NCI-H187 (cell line): Measurements from ENCODE around the gene PPIB.
A peak's percentile ranks its signal among the peaks of the same experiment; 100 is the strongest.

Experiments used
- DNase-seq, 2 experiments: peaks; one replicate each; lab custom pipeline; 2025; lab: John Stamatoyannopoulos, UW

PPIB gene

GRCh38 chr15:64162869-64163658, at the start of gene PPIB:
TSS of gene PPIB (minus strand) at chr15:64163022. CDS start at chr15:64162986, 36 bp downstream.
- DNase-seq: peak; percentile 55 to 83

- no peak for DNase-seq
Observed at GRCh38 chr15:64211696-64212095, 48.9 kb upstream of the PPIB start.

GRCh38 chr15:64210371-64210770, 47.5 kb upstream of the PPIB start:
- no peak for DNase-seq

- DNase-seq: no peak
Observed at GRCh38 chr15:64209680-64210334, 47.0 kb upstream of the PPIB start.

DNA sequence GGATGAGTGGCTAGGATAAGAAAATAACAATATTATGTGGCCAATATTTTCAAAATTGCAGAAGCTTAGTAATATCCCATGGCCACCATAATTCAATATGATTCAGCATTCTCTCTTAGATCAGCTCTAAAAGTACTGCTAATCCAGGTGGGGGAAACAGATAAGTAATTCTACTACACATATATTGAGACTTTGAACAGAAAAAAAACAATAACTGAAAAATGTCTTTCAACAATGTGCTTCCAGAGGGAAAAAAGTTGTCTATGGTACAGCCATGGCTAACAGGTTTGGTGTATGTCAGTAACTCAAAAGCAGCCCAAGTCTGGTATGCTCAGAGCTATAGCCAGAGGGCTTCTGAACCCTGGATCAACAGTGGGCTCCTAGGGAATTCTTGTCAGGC, 42.4 kb upstream of the PPIB start:
- DNase-seq: no peak

DNA sequence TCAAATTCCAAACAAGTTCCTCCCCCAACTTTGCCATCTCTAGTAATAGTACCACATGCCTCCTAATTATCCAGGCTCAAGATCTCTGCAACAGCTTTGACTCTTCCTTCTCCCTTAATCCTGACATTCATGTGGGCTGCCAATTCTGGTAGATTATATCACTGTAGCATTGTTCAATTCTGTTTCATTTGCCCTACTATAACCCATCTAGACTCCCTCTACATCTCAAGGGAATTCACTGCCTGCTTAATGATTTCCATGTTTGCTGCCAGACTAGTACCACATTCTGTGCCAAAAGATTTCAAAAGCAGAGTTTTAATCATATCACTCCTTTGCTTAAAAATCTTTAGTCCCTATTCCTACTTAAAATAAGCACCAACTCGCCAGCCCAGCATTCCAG, 34.6 kb upstream of the PPIB start:
- DNase-seq: no peak

GRCh38 chr15:64193971-64194370, 31.1 kb upstream of the PPIB start:
- no peak for DNase-seq

DNA sequence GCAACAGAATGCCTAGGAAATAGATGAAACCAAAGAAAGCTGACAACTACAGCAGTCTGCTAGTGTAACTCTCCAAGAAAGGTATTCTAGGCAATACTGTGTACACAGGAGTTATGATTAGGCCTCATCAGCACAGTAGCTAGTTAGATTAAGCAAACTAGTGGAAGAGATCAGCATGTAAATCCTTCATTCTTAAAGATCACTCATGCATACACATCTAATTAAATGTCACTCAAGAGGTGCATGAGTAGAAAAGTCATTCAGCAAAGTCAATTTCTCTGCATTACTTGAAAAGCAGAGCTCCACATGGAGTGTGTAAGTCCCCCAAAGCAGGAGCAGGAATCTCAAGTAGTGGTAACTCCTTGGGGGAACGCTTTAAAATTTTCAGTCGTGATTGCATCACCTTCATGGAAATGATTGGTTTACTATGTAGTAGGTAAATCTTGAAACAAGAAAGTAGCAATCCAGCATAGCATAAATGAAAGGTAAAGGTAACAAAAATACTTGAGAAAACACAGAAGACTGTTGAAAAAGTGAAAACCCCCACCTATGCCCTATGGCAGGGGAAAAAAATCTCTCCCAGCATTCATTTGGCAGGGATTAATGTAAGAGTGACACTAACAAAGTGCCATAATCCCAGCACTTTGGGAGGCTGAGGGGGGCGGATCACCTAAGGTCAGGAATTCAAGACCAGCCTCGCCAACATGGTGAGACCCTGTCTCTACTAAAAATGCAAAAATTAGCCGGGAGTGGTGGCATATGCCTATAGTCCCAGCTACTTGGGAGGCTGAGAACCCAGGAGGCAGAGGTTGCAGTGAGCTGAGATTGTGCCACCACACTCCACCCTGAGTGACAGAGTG, 29.4 kb upstream of the PPIB start:
- no peak for DNase-seq

DNA sequence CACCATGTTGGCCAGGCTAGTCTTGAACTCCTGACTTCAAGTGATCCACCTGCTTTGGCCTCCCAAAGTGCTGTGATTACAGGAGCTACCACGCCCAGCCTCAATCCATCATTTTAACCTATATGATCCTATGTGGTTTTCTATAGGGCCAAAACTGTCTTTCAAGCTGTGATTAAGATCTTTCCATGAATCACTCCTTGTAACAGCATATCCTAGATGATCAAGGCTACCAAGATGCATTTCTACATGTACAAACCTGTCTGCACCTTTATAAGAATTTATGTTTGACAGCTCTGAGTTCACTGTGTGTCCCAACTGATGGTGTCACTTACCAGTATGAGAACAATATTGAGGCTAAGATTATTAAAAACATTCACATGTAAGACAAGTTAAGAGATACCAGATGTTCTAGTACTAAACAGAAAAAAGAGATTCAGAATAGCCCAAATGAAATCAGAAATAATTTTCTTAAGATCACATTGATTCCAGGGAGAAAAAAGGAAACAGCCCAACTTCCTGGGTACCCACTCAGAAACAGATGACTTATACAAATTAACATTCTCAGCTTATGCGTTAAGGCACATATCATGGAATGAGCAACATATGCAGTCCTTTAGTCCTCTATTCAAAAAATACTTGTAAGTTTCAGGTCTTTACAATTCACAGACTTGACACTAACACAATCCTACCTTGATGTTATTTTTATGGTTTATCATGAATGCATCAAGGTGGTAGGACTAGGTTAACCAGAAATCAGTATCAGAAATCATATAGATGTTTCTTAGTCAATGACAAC, 24.8 kb upstream of the PPIB start:
- DNase-seq: no peak

DNA sequence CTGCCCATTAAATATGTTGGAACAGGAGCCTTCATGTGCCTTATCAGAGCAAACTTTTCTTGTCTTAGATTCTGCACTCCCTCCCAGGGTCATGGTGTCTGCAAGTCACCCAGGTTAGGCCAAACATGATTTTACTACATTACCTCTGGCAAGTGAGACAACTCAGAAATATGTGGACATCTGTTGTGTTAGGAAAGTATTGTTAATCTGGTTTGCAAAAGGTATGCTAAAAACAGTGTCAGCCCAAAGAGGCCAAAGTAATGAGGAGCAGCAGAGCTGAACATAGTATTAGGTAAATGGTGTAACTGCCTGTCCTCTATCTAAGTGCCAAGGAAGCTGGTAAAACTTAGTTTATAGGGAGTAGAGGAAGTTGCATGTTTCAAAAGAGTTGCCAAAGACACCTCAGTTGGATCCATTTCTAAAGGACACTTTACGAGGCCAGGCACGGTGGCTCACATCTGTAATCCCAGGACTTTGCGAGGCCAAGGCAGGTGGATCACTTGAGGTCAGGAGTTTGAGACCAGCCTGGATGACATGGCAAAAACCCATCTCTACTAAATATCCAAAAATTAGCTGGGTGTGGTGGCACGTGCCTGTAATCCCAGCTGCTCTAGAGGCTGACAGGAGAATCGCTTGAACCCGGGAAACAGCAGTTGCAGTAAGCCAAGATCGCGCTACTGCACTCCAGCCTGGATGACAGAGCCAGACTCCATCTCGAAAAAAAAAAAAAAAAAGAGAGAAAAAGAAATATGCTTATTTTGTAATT, 22.5 kb upstream of the PPIB start:
- DNase-seq: no peak

DNA sequence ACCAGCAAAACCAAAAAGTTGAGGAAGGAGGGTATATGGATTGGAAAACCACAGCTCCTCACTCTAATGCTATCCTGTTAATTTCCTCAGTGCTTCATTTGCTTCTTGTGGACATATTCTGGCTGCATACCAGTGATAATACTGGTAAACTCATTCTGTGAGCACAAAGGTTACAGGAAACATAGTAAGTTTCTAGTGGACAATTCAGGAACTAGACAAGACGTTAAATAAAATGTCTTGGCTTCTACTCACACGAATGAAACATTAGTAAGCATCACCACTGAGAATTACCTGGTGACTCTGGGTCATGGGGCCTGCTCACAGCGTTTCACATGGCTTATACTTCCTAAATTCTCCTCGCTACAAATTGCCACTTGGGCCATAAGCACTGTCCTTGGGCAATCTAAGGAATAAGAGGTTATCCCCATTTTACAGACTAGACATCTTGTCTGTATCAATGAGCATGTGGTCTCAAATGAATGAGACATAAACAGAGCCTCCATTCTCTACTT, 20.1 kb upstream of the PPIB start:
- no peak for DNase-seq

- peak; percentile 19 to 24 for DNase-seq
Observed at GRCh38 chr15:64180235-64180824, 17.5 kb upstream of the PPIB start.

- DNase-seq: no peak
Observed at GRCh38 chr15:64166102-64166890, 3.5 kb upstream of the PPIB start.

GRCh38 chr15:64164436-64164835, 1.6 kb upstream of the PPIB start:
- DNase-seq: no peak

- no peak for DNase-seq
Observed at GRCh38 chr15:64163659-64164362, 989 bp upstream of the PPIB start.

GRCh38 chr15:64162478-64162868, 349 bp downstream of the PPIB start:
- DNase-seq: no peak

- DNase-seq: no peak
Observed at GRCh38 chr15:64161688-64162477, 939 bp downstream of the PPIB start.
